ENCODE results near the gene MAMSTR.
A peak's percentile ranks its signal among the peaks of the same experiment; 100 is the strongest.

Gene MAMSTR

DNA sequence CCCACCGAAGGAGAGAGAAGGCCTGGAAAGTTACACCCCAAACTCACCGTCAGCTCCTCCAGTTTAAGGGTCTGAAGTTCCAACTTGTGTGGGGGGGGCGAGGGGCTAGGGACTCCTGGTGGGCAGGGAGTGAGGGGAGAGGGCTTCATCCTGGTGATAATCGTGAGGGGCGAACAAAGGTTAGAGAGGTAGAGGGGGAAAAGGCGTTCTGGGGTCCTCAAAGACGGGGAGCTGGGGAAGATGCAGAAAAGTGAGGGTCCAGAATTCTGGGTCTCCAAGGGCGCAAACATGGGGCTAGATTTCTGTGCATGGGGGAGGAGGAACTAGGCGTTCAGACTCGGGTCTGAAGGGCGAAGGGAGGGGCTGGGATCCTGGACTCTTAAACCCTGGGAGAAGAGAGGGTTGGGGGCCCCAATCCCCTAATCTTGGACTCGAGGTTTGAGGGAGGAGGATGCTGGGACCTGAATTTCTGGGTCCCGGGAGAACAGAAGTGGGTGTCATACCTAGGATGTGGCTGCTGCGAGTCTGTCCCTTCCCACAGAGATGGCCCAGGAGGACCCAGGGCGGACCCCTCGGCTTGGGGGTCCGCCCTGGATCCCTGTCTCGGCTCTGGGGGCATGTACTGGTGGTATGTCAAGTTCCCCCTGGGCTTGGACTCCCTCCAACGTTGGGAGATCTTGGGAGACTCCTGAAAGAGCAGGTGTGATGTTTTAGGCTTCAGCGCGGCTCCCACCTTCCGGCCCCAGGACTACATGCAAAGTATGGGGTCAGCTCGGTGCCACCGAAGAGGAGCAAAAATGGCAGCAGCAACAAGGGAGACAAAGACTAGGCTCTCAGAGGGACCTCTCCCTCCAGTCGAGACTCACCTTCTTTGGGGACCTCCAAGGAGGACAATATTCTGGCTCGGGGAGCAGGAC is 4.5 kb downstream of the MAMSTR start:
- DNase-seq (ENCODE audit: low spot score), result peak; percentile 17
- TF ChIP-seq, protein P1, sequence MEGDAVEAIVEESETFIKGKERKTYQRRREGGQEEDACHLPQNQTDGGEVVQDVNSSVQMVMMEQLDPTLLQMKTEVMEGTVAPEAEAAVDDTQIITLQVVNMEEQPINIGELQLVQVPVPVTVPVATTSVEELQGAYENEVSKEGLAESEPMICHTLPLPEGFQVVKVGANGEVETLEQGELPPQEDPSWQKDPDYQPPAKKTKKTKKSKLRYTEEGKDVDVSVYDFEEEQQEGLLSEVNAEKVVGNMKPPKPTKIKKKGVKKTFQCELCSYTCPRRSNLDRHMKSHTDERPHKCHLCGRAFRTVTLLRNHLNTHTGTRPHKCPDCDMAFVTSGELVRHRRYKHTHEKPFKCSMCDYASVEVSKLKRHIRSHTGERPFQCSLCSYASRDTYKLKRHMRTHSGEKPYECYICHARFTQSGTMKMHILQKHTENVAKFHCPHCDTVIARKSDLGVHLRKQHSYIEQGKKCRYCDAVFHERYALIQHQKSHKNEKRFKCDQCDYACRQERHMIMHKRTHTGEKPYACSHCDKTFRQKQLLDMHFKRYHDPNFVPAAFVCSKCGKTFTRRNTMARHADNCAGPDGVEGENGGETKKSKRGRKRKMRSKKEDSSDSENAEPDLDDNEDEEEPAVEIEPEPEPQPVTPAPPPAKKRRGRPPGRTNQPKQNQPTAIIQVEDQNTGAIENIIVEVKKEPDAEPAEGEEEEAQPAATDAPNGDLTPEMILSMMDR (IDR thresholded peaks at IDR 0.05; ENCODE audit: extremely low read depth, missing control alignments), result no peak

DNA sequence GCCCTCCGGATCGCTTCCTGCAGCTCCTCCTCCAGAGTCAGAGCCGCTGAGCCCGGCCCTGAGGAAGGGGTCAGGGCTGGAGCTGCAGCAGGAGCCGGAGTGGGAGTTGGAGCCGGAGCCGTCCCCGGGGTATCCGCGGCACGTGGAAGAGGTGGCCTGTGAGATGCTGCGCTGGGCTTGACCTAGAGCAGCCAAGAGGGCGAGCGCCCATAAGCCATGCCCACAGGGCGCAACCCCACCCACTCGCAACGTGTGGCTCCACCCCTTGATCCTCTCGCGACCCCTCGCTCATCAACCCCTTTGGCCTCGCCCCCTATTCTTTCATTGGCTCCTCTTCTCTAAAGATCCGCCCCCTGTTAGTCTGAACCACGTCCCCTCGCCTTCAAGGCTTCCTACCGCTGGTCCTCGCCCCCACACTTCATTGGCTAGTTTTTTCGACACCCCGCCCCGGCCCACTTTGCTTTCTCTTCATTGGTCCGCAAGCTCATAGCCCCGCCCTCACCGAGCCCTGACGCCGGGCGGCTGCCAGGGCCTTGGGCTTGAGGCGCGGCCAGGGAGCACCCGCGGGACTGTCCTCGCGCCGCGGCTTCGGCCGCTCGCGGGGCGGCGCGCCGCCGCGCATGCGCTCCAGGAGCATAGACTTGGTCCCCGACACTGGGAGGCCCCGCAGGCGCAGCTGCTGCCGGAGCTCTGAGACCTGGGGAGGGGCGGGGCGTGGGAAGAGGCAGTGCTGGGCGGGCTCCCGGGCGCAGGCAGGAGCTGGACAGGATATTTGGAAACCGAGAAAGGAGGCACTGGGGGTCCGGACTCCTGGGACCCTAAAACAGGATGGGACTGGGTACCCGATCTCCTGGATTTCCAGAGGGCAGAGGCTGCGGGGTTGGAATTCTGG is 5.4 kb downstream of the MAMSTR start:
- peak; percentile 99 for DNase-seq (ENCODE audit: low spot score)
- TF ChIP-seq, protein P1 (IDR thresholded peaks at IDR 0.05; ENCODE audit: extremely low read depth, missing control alignments), result no peak

DNA sequence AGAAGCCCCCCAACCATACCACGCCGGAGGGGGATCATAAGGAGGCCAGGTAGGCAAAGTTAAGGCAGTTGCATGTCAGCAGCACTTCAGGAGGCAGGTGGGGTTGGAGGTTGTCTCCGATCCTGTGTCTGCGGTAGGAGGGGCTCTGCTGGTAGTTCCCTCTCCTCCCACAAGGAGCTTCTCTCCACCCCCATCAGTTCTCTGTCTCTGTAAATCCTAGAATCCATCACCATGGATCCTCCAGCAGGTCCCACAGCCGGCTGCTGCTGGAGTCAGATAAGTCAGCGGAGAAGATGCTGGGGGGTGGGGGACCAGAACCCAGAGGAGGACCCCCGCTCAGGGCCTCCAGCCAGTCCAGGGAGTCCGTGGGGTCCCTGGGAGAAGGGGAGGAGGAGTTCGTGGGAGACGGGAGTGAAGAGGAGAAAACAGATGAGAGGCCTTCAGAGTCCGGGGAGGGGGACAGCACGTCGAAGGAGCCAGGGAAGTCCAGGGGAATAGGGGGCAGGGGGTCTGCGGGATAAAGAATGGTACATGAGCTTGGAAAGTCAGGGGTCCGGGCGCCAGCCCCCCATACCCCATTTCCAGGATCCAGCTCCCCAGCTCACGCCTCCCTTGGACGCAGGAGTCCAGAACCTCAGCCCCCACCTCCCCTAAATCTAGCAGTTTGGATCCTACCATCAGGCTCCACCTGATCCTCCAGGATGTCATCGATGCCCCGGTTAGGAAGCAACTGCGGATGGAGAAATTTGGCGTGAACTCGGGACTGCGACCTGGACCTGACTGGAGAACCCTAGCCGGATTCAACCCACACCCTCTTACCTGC is 6.3 kb downstream of the MAMSTR start:
- DNase-seq (ENCODE audit: low spot score), result peak; percentile 33
- TF ChIP-seq, protein P1 (IDR thresholded peaks at IDR 0.05; ENCODE audit: extremely low read depth, missing control alignments), result no peak

DNA sequence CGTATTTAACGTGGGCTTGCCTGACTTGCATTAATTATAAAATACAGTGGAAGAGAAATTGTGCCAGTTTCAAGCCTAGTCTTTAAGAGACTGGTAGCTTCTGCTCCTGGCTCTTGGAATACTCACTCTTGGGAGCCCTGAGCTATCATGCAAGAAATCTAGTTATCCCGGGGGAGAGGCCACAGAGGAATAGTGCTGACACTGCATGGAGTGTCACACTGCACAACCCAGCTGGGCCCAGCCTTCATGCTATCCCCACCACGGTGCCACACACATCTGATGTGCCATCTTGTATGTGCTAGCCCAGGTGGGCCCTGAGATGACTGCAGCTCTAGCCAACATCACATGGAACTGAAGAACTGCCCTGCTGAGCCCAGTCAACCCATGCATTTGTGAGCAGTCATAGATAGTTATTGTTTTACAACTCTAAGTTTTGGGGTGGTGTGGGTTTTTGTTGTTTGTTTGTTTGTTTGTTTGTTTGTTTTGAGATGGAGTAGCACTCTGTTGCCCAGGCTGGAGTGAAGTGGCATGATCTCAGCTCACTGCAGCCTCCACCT is 8.3 kb downstream of the MAMSTR start:
- no peak for DNase-seq (ENCODE audit: low spot score)
- TF ChIP-seq, protein P1 (IDR thresholded peaks at IDR 0.05; ENCODE audit: extremely low read depth, missing control alignments), result no peak

DNA sequence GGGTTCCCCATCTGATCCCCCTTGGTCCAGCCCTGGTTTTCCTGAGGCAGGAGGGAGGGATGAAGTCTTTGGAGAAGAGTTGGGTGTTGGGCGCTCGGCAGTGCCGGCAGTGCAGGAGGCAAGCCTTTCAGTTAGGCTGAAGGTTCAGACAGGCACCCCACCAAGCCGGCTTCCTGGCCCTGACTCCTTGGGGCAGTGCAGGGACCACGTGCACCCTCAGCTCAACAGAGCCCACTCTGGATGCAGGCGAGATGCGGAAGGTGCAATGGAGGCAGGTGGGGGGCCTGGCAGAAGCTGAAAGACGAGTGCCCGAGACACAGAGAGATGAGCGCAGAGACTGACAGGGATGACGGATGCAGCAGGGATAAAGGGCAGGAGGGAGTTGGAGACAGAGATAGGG is 11.1 kb downstream of the MAMSTR start:
- no peak for DNase-seq (ENCODE audit: low spot score)
- TF ChIP-seq, protein P1 (IDR thresholded peaks at IDR 0.05; ENCODE audit: extremely low read depth, missing control alignments), result no peak

DNA sequence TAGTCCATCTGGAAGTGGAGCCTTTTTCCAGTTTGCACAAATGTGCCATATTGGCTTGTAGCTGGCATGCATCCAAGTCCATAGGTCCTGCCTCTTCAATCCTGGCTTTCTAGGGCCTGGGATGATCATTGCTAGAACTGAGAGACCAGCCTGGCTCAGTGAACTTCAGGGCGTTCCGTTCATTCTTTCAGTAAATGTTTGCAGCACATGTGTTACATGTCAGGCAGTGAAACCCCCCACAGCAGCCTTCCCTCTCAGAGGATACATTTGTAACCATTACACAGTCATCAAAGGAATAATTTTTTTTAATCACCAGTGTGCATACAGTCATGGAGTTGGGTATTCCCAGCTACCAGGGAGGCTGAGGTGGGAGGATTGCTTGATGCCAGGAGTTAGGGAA is 14.1 kb downstream of the MAMSTR start:
- TF ChIP-seq, protein P1 (IDR thresholded peaks at IDR 0.05; ENCODE audit: extremely low read depth, missing control alignments), result no peak
- no peak for DNase-seq (ENCODE audit: low spot score)
